SU-DHL-6 (cell line): ENCODE data around the gene NUP58.

ENCODE experiments used
- H2AFZ ChIP-seq: fragments of 200-600 bp; sonication (generic); 2 replicates; pipeline ENCODE4 v1.6.1; 2014; ENCODE audit warnings: low read depth, mild to moderate bottlenecking, moderate library complexity, mixed read lengths, antibody characterized with exemption, low read length; ENCODE audit not compliant: severe bottlenecking
- H3F3A ChIP-seq: fragments of 200-600 bp; shearing (Covaris generic); 2 replicates; pipeline ENCODE4 v1.6.0; 2016; ENCODE audit warnings: antibody characterized with exemption, mild to moderate bottlenecking; ENCODE audit not compliant: insufficient read depth
- H3K27ac ChIP-seq: fragments of 200-600 bp; sonication (generic); 2 replicates; pipeline ENCODE4 v1.5.1; 2016; ENCODE audit warnings: low read depth, mild to moderate bottlenecking, low read length, moderate library complexity, mixed read lengths
- H3K27me3 ChIP-seq: fragments of 200-600 bp; sonication (generic), shearing (Covaris generic); 2 replicates; pipeline ENCODE4 v1.6.0; 2014; ENCODE audit warnings: mild to moderate bottlenecking, low read length
- H3K36me3 ChIP-seq: fragments of 200-600 bp; sonication (generic); 2 replicates; pipeline ENCODE4 v1.6.1; 2014; ENCODE audit warnings: mild to moderate bottlenecking, low read length, mixed read lengths
- H3K4me2 ChIP-seq: fragments of 300-600, 200-600 bp; shearing (Covaris generic), sonication (generic); 2 replicates; pipeline ENCODE4 v1.6.0; 2014; ENCODE audit warnings: low read length, low read depth, mild to moderate bottlenecking; ENCODE audit not compliant: poor library complexity, severe bottlenecking
- H3K4me3 ChIP-seq: fragments of 200-600 bp; sonication (generic); 2 replicates; pipeline ENCODE4 v1.5.1; 2014; ENCODE audit warnings: antibody characterized with exemption, low read length, mild to moderate bottlenecking, mixed read lengths; ENCODE audit not compliant: insufficient read depth, poor library complexity, severe bottlenecking
- H3K79me2 ChIP-seq: fragments of 200-600 bp; sonication (generic); 2 replicates; pipeline ENCODE4 v1.6.1; 2014; ENCODE audit warnings: mild to moderate bottlenecking, low read length, moderate library complexity; ENCODE audit not compliant: insufficient read depth
- H3K9ac ChIP-seq: fragments of 200-600 bp; sonication (generic); 2 replicates; pipeline ENCODE4 v1.7.0; 2014; ENCODE audit warnings: mild to moderate bottlenecking, low read length
- H3K9me2 ChIP-seq: fragments of 200-600 bp; sonication (generic); replicated peaks from 2 replicates; pipeline ENCODE4 v1.6.1; 2014; ENCODE audit warnings: low read length; ENCODE audit not compliant: insufficient read depth
- H3K9me3 ChIP-seq: fragments of 200-600 bp; sonication (generic); 2 replicates; pipeline ENCODE4 v1.6.1; 2014; ENCODE audit warnings: low read length, mixed read lengths; ENCODE audit not compliant: insufficient read depth
- H4K20me1 ChIP-seq: fragments of 200-600 bp; sonication (generic); 2 replicates; pipeline ENCODE4 v1.6.1; 2014; ENCODE audit warnings: low read depth, mild to moderate bottlenecking, antibody characterized with exemption, low read length, moderate library complexity, mixed read lengths
- CTCF ChIP-seq: fragments of 200-600 bp; sonication (generic); IDR thresholded peaks from one replicate; pipeline ENCODE4 v1.5.1; 2017; ENCODE audit warnings: antibody characterized with exemption, mild to moderate bottlenecking, low read length, moderate library complexity; ENCODE audit not compliant: insufficient read depth, poor library complexity, severe bottlenecking
- EZH2phosphoT487 ChIP-seq: fragments of 200-600 bp; sonication (generic), shearing (Covaris generic); conservative IDR thresholded peaks from 2 replicates; pipeline ENCODE4 v1.6.1; 2018; ENCODE audit warnings: mild to moderate bottlenecking, antibody characterized with exemption, low read length, moderate library complexity, mixed read lengths

NUP58 gene

DNA sequence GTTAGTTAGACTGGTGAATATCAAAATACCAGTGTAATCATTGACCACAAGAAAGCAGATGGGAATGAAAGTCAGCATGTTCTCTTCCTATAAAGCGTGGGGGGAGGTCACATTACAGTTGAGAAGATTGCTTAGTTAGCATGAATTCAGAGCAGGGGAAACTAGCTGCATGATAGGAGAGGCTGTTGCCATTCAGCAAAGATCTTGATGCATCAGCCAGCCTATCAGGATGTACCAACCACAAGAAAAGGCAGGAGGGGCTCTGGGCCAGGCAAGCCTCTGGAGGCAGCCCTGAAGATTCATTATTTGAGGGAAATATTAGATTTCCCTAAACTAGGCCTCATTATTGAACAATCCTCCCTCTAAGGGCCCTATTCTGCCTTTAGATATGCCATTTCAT lies 9.1 kb upstream of the NUP58 start:
- TF ChIP-seq CTCF (no peak), EZH2phosphoT487 (no peak)
- H3K27me3 ChIP-seq: no peaks in the 10 kb centered on the region
- no peak overlapping the region for H3K4me3 ChIP-seq
- no peaks in the 10 kb centered on the region for H3K79me2 ChIP-seq
- no peak overlapping the region for H3K27ac ChIP-seq
- no peaks in the 10 kb centered on the region for H3K36me3 ChIP-seq
- no peaks in the 10 kb centered on the region; the same call in 1 of the 2 replicates for H3F3A ChIP-seq
- H2AFZ ChIP-seq: no peak overlapping the region
- no peaks in the 10 kb centered on the region for H3K9me3 ChIP-seq
- H3K4me2 ChIP-seq: no peak overlapping the region
- no peak overlapping the region for H3K9ac ChIP-seq
- H3K9me2 ChIP-seq: no peaks in the 10 kb centered on the region
- H4K20me1 ChIP-seq: no peaks in the 10 kb centered on the region

- Histone ChIP-seq H3K9me2 (no peaks in the 10 kb centered on the region), H3K9ac (no peak overlapping the region), H4K20me1 (no peaks in the 10 kb centered on the region), H3K9me3 (no peaks in the 10 kb centered on the region), H3K27ac (no peak overlapping the region), H3K27me3 (no peaks in the 10 kb centered on the region), H3K36me3 (no peaks in the 10 kb centered on the region), H3F3A (no peaks in the 10 kb centered on the region), H3K4me3 (no peak overlapping the region), H2AFZ (no peak overlapping the region), H3K79me2 (no peaks in the 10 kb centered on the region), H3K4me2 (no peak overlapping the region)
- TF ChIP-seq CTCF (no peak), EZH2phosphoT487 (no peak)
Observed at GRCh38 chr13:25295228-25295627, 6.2 kb upstream of the NUP58 start.

- Histone ChIP-seq H3K36me3 (no peaks in the 10 kb centered on the region), H3K27me3 (no peaks in the 10 kb centered on the region), H2AFZ (no peak overlapping the region), H3K9me2 (no peaks in the 10 kb centered on the region), H3K9ac (no peak overlapping the region), H4K20me1 (no peaks in the 10 kb centered on the region), H3F3A (no peaks in the 10 kb centered on the region), H3K9me3 (peaks cover 2% of the 10 kb centered on the region; the same call in 1 of the 2 replicates), H3K4me2 (no peak overlapping the region), H3K27ac (no peak overlapping the region), H3K79me2 (no peaks in the 10 kb centered on the region; the same call in 1 of the 2 replicates), H3K4me3 (no peak overlapping the region)
- TF ChIP-seq CTCF (no peak), EZH2phosphoT487 (no peak)
Observed at GRCh38 chr13:25295701-25296100, 5.7 kb upstream of the NUP58 start.
